BE2C (cell line): ENCODE results near the gene DNAI7.

Experiments
- DNase-seq: peaks from one replicate; pipeline ENCODE4 v3.0.0-alpha.2; 2020
- H3K27me3 ChIP-seq: fragments of 250-450 bp; sonication (Bioruptor Pico); 2 replicates; pipeline ENCODE4 v1.5.1; 2020; ENCODE audit warnings: mild to moderate bottlenecking
- H3K36me3 ChIP-seq: fragments of 250-450 bp; sonication (Bioruptor Pico); 2 replicates; pipeline ENCODE4 v1.5.1; 2020; ENCODE audit warnings: mild to moderate bottlenecking
- H3K4me1 ChIP-seq: fragments of 250-450 bp; sonication (Bioruptor Pico); 2 replicates; pipeline ENCODE4 v1.5.1; 2020
- H3K4me3 ChIP-seq: 2 replicates; pipeline ENCODE4 v1.5.1; 2011; ENCODE audit warnings: low read depth, low read length
- H3K9me3 ChIP-seq: fragments of 250-450 bp; sonication (Bioruptor Pico); 2 replicates; pipeline ENCODE4 v1.5.1; 2020
- CTCF ChIP-seq: IDR thresholded peaks from 2 replicates; pipeline ENCODE4 v1.5.1; 2012; ENCODE audit warnings: mild to moderate bottlenecking, low read depth, low read length

The DNAI7 gene

DNA sequence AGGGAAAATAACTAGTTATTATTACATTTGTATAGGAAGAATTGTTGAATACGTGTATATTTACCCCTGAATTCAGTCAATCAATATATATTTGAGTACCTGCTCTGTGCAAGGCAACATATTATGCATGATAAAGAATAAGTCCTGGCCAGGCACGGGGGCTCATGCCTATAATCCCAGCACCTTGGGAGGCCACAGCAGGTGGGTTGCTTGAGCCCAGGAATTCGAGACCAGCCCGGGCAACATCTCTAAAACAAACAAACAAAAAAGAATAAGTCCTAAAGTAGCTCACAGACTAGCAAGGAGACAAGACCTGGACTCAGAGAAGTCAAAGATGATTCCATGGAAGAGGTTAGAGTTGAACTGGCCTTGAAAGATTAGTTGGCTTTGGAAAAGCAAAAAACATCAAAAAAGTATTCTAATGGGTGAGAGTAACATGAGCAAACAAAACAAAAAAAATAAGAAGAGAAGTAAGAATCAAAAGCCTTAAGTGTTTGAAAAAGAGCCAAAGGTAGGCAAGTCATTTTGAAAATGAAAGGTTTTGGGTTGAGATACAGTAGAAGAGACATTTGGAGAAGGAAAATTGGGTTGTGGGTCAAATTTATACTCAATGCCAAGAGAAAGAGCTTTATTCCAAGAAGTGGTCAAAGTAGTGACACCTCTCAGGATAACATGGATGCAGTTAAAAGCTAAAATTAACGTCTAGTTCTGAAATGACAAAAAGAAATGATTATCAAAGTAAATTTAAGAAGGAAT, 130.9 kb downstream of the DNAI7 start:
- H3K4me3 ChIP-seq = no peak overlapping the region
- H3K4me1 ChIP-seq = no peaks in the 10 kb centered on the region
- H3K27me3 ChIP-seq = peaks cover 5% of the 10 kb centered on the region; the same call in 1 of the 2 replicates
- H3K9me3 ChIP-seq = no peaks in the 10 kb centered on the region
- no peak for DNase-seq
- no peak for TF ChIP-seq CTCF
- no peaks in the 10 kb centered on the region for H3K36me3 ChIP-seq

- H3K9me3 ChIP-seq = no peaks in the 10 kb centered on the region; the same call in 1 of the 2 replicates
- DNase-seq = no peak
- TF ChIP-seq CTCF = no peak
- H3K4me3 ChIP-seq = no peak overlapping the region
- no peaks in the 10 kb centered on the region for H3K4me1 ChIP-seq
- no peaks in the 10 kb centered on the region; the same call in 1 of the 2 replicates for H3K27me3 ChIP-seq
- no peaks in the 10 kb centered on the region for H3K36me3 ChIP-seq
These were observed 136.3 kb downstream of the DNAI7 start for GRCh38 chr12:25058658-25059058.
